GM23248 (cell line): ENCODE measurements around the gene WBP11. TPM values are rescaled to one million over a fixed set of nuclear protein-coding genes. Genes with fewer than 3 reads are reported as not detected.
A peak's percentile ranks its signal among the peaks of the same experiment; 100 is the strongest.

Source experiments
- DNase-seq: peaks from one replicate; pipeline ENCODE4 v3.0.0-alpha.2; 2015
- H2AFZ ChIP-seq: fragments of 200-600 bp; sonication (generic); 2 replicates; pipeline ENCODE4 v1.6.1; 2016; ENCODE audit warnings: antibody characterized with exemption
- H3F3A ChIP-seq: fragments of 200-600 bp; sonication (generic); 2 replicates; pipeline ENCODE4 v1.6.1; 2016; ENCODE audit warnings: mild to moderate bottlenecking, antibody characterized with exemption, mixed run types; ENCODE audit not compliant: insufficient read depth
- H3K27ac ChIP-seq: fragments of 200-600 bp; sonication (generic); 2 replicates; pipeline ENCODE4 v1.5.1; 2016; ENCODE audit warnings: mild to moderate bottlenecking
- H3K27me3 ChIP-seq: fragments of 200-600 bp; sonication (generic); replicated peaks from 2 replicates; pipeline ENCODE4 v1.6.1; 2016; ENCODE audit warnings: mild to moderate bottlenecking; ENCODE audit not compliant: insufficient read depth
- H3K36me3 ChIP-seq: fragments of 200-600 bp; sonication (generic); 2 replicates; pipeline ENCODE4 v1.6.1; 2016; ENCODE audit warnings: low read depth, mild to moderate bottlenecking
- H3K4me1 ChIP-seq: fragments of 200-600 bp; sonication (generic); 2 replicates; pipeline ENCODE4 v1.6.1; 2016; ENCODE audit warnings: mild to moderate bottlenecking; ENCODE audit not compliant: insufficient read depth
- H3K4me2 ChIP-seq: fragments of 200-600 bp; sonication (generic); one replicate; pipeline ENCODE4 v1.6.1; 2016; ENCODE audit warnings: mild to moderate bottlenecking; ENCODE audit not compliant: unreplicated experiment
- H3K4me3 ChIP-seq: fragments of 200-600 bp; sonication (generic); 2 replicates; pipeline ENCODE4 v1.5.1; 2016; ENCODE audit warnings: mild to moderate bottlenecking
- H3K79me2 ChIP-seq: fragments of 200-600 bp; sonication (generic); 2 replicates; pipeline ENCODE4 v1.6.1; 2016; ENCODE audit warnings: mild to moderate bottlenecking; ENCODE audit not compliant: insufficient read depth
- H3K9ac ChIP-seq: fragments of 200-600 bp; sonication (generic); 2 replicates; pipeline ENCODE4 v1.6.1; 2016; ENCODE audit warnings: mild to moderate bottlenecking
- H3K9me2 ChIP-seq: fragments of 200-600 bp; sonication (generic); 2 replicates; pipeline ENCODE4 v1.6.1; 2016; ENCODE audit warnings: mixed run types, mild to moderate bottlenecking, moderate library complexity; ENCODE audit not compliant: insufficient read depth
- H3K9me3 ChIP-seq: fragments of 200-600 bp; sonication (generic); one replicate; pipeline ENCODE4 v1.6.1; 2017; ENCODE audit warnings: low read depth
- H4K20me1 ChIP-seq: fragments of 200-600 bp; sonication (generic); 2 replicates; pipeline ENCODE4 v1.6.0; 2016; ENCODE audit not compliant: insufficient read depth
- EZH2 ChIP-seq: fragments of 200-600 bp; sonication (generic); IDR thresholded peaks from 2 replicates; pipeline ENCODE4 v1.6.1; 2018; ENCODE audit warnings: antibody characterized with exemption, mild to moderate bottlenecking; ENCODE audit not compliant: insufficient read depth, poor library complexity, severe bottlenecking
- EZH2phosphoT487 ChIP-seq: fragments of 200-600 bp; sonication (generic); IDR thresholded peaks from 2 replicates; pipeline ENCODE4 v1.6.1; 2018; ENCODE audit warnings: antibody characterized with exemption, moderate library complexity, mild to moderate bottlenecking, low read depth; ENCODE audit not compliant: insufficient read depth
- WGBS, 2 experiments: methylation state at CpG; one replicate each; pipeline ENCODE4 v1.1.6; 2015 to 2017; ENCODE audit warnings: low lambda C conversion rate in 2 of 2, low coverage in 1 of 2; ENCODE audit errors: missing lambda C conversion rate in 2 of 2; 5-methylcytosine and 5-hydroxymethylcytosine counted together
- in situ Hi-C: fragments of 300-500 bp; cut with MboI; formaldehyde crosslinking; loops from 2 replicates; pipeline ENCODE4 v1.15.0; 2020
- polyA plus RNA-seq: library from polyadenylated mRNA; unstranded; fragments of >200 nt; fragmentation: Nextera tagmentation; extraction: Ambion mirVana; gene quantifications from 2 replicates; pipeline ENCODE4 v1.2.1, GENCODE V29; 2016
- total RNA-seq: library from RNA; depleted of rRNA; stranded (reverse); fragments of >200 nt; shearing (Covaris generic); gene quantifications from 2 replicates; pipeline ENCODE4 v1.2.3, GENCODE V29; 2014

WBP11 gene
- total and polyA plus RNA-seq, 2 experiments from 2014 or later, result 5.5 to 44.0 TPM

GRCh38 chr12:14770496-14771461, 32.5 kb downstream of the WBP11 start:
- Histone ChIP-seq H3K9ac (peak overlapping the region; percentile 93), H3F3A (peaks cover 32% of the 10 kb centered on the region), H2AFZ (peak overlapping the region; percentile 91), H3K4me1 (peaks cover 17% of the 10 kb centered on the region), H3K4me3 (peak overlapping the region; percentile 93), H3K27me3 (no peaks in the 10 kb centered on the region), H4K20me1 (no peaks in the 10 kb centered on the region), H3K27ac (peak overlapping the region; percentile 93), H3K36me3 (no peaks in the 10 kb centered on the region), H3K79me2 (peaks cover 50% of the 10 kb centered on the region), H3K4me2 (peak overlapping the region; percentile 94), H3K9me2 (no peaks in the 10 kb centered on the region), H3K9me3 (no peaks in the 10 kb centered on the region)
- WGBS, 2 experiments, result 0 to 1% methylated on average over 54 to 56 of the region's 56 CpGs
- peak; percentile 90 for DNase-seq
- TF ChIP-seq EZH2, result no peak
- TF ChIP-seq EZH2phosphoT487, result no peak
- in situ Hi-C loops, result no loop called here

GRCh38 chr12:14769969-14770495, 33.2 kb downstream of the WBP11 start:
- Histone ChIP-seq H3K9ac (peak overlapping the region; percentile 93), H3K4me1 (peaks cover 14% of the 10 kb centered on the region; the same call in 1 of the 2 replicates), H3K9me3 (no peaks in the 10 kb centered on the region), H2AFZ (peak overlapping the region; percentile 91), H3F3A (peaks cover 25% of the 10 kb centered on the region), H3K27me3 (no peaks in the 10 kb centered on the region), H3K27ac (peak overlapping the region; percentile 93), H3K4me3 (peak overlapping the region; percentile 93), H3K9me2 (no peaks in the 10 kb centered on the region), H3K79me2 (peaks cover 56% of the 10 kb centered on the region), H3K36me3 (no peaks in the 10 kb centered on the region), H4K20me1 (no peaks in the 10 kb centered on the region), H3K4me2 (peak overlapping the region; percentile 94)
- in situ Hi-C loops, result no loop called here
- 1 to 2% methylated on average over 38 of the region's 38 CpGs for WGBS, 2 experiments
- TF ChIP-seq EZH2, result no peak
- no peak for TF ChIP-seq EZH2phosphoT487
- peak; percentile 90 for DNase-seq

- no peaks in the 10 kb centered on the region for H4K20me1 ChIP-seq
- peak overlapping the region; percentile 93 for H3K27ac ChIP-seq
- peak overlapping the region; percentile 91 for H2AFZ ChIP-seq
- in situ Hi-C loops, result no loop called here
- peak overlapping the region; percentile 94 for H3K4me2 ChIP-seq
- H3K4me3 ChIP-seq, result peak overlapping the region; percentile 93
- H3K9me3 ChIP-seq, result no peaks in the 10 kb centered on the region
- H3K27me3 ChIP-seq, result no peaks in the 10 kb centered on the region
- TF ChIP-seq EZH2 (no peak), EZH2phosphoT487 (no peak)
- H3F3A ChIP-seq, result peaks cover 25% of the 10 kb centered on the region
- H3K9ac ChIP-seq, result peak overlapping the region; percentile 93
- 4 to 5% methylated on average over 26 of the region's 26 CpGs for WGBS, 2 experiments
- peak; percentile 43 for DNase-seq
- peaks cover 14% of the 10 kb centered on the region; the same call in 1 of the 2 replicates for H3K4me1 ChIP-seq
- peaks cover 61% of the 10 kb centered on the region for H3K79me2 ChIP-seq
- H3K36me3 ChIP-seq, result no peaks in the 10 kb centered on the region
- H3K9me2 ChIP-seq, result no peaks in the 10 kb centered on the region
Observed at GRCh38 chr12:14769466-14769968, 33.8 kb downstream of the WBP11 start.

GRCh38 chr12:14768823-14769405, 34.4 kb downstream of the WBP11 start:
- Histone ChIP-seq H3K27ac (peak overlapping the region; percentile 93), H2AFZ (peak overlapping the region; percentile 91), H3K9me3 (no peaks in the 10 kb centered on the region), H3K79me2 (peaks cover 66% of the 10 kb centered on the region), H3K9ac (peak overlapping the region; percentile 93), H3K36me3 (no peaks in the 10 kb centered on the region), H3K4me2 (peak overlapping the region; percentile 94), H3K4me1 (peaks cover 14% of the 10 kb centered on the region; the same call in 1 of the 2 replicates), H3K9me2 (no peaks in the 10 kb centered on the region), H3F3A (peaks cover 25% of the 10 kb centered on the region), H3K4me3 (peak overlapping the region; percentile 93), H3K27me3 (no peaks in the 10 kb centered on the region), H4K20me1 (no peaks in the 10 kb centered on the region)
- in situ Hi-C loops, result no loop called here
- DNase-seq, result peak; percentile 51
- TF ChIP-seq EZH2phosphoT487 (no peak), EZH2 (no peak)
- 30 to 33% methylated on average over 15 to 16 of the region's 16 CpGs for WGBS, 2 experiments
